T-helper 1 cell treated with Interleukin-12 subunit alpha and Interleukin-12 subunit beta and Interleukin-4 antibody, amounts not matched to agents 30 ng/mL and 1 ng/mL, for 36 hours (primary cell): ENCODE measurements around the gene MRC2. TPM values are rescaled to one million over a fixed set of nuclear protein-coding genes. Genes with fewer than 3 reads are reported as not detected.
"Not testable (repeated sequence)": the region's sequence is repeated elsewhere in the genome, so short reads cannot be mapped to it uniquely, and the experiment has no call there.

Experiments
- intact Hi-C: fragments of 100-400 bp; cut with micrococcal nuclease; formaldehyde crosslinking; loops from one replicate; pipeline ENCODE4 v1.15.1; 2024
- total RNA-seq: library from RNA; stranded (reverse); gene quantifications from 2 replicates; pipeline ENCODE4 v1.2.3, GENCODE V29; 2022

MRC2 gene
- total RNA-seq, 1 donor from 2014 or later = 0.74 TPM

DNA sequence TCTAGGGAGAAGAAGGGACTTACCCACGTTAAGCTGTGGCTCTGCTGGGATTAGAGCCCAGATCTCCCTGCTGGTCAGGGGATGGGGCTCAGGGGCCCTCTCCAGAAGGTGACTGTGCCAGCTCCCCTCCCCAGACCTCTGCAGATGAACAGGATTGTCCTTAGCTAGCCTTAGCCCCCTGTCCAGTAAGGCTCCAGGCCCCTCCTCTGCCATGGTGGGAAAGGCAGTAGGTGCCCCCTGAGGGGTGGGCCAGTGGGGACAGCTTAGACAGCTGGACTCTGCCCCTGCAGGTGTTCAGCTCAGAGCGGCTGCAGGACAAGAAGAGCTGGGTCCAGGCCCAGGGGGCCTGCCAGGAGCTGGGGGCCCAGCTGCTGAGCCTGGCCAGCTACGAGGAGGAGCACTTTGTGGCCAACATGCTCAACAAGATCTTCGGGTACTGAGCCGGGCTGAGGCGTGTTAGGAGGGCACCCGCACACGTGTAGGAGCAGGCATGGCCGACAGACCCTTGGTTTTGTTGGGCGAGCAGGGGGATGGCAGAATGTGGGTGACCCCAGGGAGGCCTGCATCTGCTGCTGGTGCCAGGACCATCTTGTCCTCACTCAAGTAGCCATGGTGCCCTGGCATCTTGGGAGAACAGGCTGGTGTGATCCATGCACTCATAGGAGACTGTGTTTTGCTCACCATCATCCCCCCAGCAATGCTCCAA, 50.9 kb downstream of the MRC2 start:
- intact Hi-C loops = no loop called here

GRCh38 chr17:62679866-62680377, 52.5 kb downstream of the MRC2 start:
- intact Hi-C loops = no loop called here

GRCh38 chr17:62680541-62681052, 53.1 kb downstream of the MRC2 start:
- intact Hi-C loops = no loop called here

DNA sequence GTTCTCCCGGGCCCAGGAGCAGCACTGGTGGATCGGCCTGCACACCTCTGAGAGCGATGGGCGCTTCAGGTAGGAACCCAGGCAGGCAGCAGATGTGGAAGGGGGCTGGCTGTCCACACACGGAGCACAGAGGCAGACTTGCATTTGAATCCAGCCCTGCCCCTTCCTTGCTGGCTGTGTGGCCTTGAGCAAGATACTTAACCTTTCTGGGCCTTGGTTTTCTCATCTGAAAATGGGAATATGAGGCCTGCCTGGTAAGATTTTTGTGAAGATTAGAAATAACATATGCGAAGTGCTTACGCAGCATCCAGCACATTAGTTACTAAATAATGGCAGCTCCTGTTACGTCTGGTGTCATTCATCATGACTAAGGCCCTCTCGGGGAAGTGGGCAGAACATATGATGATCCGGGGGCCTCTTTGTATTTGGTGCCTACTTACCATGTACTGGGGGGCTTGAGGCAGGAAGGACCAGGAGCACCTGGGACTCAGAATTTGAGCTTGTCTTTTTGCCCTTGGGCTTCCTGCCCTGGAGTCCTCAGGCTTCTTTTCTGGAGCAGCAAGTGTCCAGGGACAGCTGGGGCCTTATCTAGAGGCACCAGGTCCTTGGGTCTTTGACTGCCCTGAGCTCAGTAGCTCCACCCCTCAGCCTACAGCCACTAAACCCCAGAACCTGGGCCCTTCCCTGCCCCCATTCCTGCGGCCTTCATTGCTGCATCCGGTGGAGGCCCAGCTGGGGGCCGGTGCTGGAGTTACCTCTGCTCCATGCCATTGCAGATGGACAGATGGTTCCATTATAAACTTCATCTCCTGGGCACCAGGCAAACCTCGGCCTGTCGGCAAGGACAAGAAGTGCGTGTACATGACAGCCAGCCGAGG, 53.8 kb downstream of the MRC2 start:
- intact Hi-C loops = no loop called here

DNA sequence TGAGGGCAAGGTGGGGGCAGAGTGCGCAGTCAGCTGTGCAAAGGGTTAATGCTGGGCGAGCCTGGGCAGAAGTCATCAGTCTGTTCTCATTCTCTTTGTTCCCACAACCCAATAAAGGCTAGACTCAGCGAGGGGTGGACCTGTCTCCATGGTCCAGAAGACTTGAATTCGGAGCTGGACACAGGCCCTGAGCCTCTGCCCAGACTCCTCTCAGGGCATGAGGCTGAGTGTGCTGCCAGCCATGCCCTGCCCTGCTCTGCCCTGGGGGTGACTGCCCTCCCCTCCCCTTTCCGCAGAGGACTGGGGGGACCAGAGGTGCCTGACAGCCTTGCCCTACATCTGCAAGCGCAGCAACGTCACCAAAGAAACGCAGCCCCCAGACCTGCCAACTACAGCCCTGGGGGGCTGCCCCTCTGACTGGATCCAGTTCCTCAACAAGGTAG, 54.5 kb downstream of the MRC2 start:
- intact Hi-C loops = no loop called here

DNA sequence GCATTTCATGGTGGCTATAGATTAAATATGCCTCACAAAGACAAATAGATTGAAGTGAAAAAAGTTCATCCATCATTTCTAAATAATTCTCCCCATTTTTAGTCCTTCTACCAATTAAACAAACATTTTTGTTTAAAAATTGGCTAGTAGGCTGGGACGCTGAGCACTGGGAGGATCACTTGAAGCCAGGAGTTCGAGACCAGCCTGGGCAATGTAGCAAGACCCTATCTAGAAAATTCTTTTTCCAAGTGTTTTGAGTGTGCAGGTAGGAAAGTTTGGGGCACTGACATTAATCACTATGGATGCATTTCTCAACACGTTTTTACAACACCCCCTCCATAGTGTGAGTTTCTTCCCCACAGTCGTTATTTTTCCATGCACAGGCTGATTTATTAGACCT, 56.7 kb downstream of the MRC2 start:
- intact Hi-C loops = no loop called here

DNA sequence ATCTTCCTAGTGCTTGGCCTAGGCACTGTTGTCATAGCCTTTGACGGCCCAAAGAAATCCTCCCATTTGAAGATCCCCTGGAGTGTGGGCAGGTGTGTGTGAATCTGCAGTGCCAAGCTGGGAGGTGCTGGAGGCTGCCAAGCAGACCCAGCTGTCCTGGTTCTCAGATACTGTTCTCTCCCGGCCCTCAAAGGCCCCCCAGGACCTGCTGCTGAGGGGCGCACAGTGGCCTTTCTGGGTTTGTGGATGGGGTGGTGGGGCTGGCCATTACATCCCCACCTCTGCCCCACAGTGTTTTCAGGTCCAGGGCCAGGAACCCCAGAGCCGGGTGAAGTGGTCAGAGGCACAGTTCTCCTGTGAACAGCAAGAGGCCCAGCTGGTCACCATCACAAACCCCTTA, 60.5 kb downstream of the MRC2 start:
- intact Hi-C loops = no loop called here

GRCh38 chr17:62688398-62689160, 61.1 kb downstream of the MRC2 start:
- intact Hi-C loops = no loop called here

DNA sequence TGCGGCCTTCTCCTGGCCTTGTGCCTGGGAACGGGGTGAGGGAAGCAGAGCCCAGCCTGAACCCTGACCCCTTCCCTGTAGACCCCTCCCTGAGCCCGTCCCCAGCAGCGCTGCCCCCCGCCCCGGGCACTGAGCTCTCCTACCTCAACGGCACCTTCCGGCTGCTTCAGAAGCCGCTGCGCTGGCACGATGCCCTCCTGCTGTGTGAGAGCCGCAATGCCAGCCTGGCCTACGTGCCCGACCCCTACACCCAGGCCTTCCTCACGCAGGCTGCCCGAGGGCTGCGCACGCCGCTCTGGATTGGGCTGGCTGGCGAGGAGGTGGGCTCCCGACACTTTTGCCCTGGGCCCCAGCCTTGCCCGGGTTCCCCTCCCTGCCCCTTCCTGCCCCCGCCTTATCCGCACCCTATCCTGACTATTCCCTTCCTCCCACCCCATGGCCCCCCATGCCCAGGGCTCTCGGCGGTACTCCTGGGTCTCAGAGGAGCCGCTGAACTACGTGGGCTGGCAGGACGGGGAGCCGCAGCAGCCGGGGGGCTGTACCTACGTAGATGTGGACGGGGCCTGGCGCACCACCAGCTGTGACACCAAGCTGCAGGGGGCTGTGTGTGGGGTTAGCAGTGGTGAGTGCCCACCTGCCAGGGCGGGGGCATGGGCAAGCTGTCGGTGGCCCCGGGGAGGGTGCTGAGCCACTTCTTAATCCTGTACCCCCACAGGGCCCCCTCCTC, 62.1 kb downstream of the MRC2 start:
- intact Hi-C loops = no loop called here

GRCh38 chr17:62690168-62690897, 62.9 kb downstream of the MRC2 start:
- intact Hi-C loops = no loop called here

GRCh38 chr17:62691589-62691915, 64.1 kb downstream of the MRC2 start:
- intact Hi-C loops = not testable (repeated sequence)

- intact Hi-C loops = no loop called here
Measured at GRCh38 chr17:62692159-62692651, 64.7 kb downstream of the MRC2 start.

DNA sequence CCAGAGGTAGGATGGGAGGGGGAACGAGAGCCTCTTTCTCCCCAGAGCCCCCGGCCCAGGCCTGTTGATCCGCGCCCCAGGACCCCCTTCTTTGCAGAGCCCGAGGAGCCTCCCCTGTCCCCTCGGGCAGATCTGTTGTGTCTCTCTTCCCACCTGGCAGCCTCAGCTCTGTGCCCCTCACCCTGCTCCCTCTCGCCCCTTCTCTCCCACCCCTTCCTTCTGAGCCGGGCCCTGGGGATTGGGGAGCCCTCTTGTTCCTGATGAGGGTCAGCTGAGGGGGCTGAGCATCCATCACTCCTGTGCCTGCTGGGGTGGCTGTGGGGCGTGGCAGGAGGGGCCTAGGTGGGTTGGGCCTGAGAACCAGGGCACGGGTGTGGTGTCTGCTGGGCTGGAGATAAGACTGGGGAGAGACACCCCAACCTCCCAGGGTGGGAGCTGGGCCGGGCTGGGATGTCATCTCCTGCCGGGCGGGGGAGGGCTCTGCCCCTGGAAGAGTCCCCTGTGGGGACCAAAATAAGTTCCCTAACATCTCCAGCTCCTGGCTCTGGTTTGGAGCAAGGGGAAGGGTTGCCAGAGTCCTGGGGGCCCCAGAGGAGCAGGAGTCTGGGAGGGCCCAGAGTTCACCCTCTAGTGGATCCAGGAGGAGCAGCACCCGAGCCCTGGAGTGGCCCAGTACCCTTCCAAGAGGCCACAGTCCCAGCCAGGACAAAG, 65.4 kb downstream of the MRC2 start:
- intact Hi-C loops = no loop called here

- intact Hi-C loops = no loop called here
Measured at GRCh38 chr17:62693616-62694409, 66.3 kb downstream of the MRC2 start.

DNA sequence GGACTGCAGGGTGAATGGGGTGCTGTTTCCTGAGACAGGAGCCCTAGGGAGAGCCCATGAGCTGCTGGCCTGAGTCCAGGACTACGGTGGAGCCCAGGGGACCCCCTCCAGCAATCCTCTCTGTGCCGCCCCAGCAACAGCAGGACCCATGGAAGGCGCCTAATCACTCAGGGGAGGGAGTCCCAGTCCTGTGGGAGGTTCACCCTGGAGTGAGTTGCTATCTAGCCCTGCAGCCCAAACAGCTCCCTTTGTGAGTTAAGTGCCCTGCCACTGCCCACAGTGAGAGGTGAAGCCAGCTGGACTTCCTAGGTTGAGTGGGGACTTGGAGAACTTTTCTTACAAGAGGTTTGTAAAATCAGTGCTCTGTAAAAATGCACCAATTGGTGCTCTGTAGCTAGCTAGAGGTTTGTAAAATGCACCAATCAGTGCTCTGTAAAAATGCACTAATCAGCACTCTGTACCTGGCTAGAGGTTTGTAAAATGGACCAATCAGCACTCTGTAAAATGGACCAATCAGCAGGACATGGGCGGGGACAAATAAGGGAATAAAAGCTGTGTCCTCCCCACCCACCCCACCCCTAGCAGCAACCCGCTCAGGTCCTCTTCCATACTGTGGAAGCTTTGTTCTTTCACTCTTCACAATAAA, 67.7 kb downstream of the MRC2 start:
- intact Hi-C loops = not testable (repeated sequence)

GRCh38 chr17:62696256-62696655, 68.8 kb downstream of the MRC2 start:
- intact Hi-C loops = no loop called here

- intact Hi-C loops = no loop called here
Measured at GRCh38 chr17:62696726-62697490, 69.4 kb downstream of the MRC2 start.
